ENCODE results near the gene KCNK15. TPM values are rescaled to one million over a fixed set of nuclear protein-coding genes. Genes with fewer than 3 reads are reported as not detected.
A peak's percentile ranks its signal among the peaks of the same experiment; 100 is the strongest.

Gene KCNK15
- total and polyA plus RNA-seq, 3 donors from 2014 or later, result 4.4 to 23.4 (median 16.9) TPM

GRCh38 chr20:44765701-44766347 is 20.2 kb downstream of the KCNK15 start:
- WGBS, 2 donors, result 53 to 59% methylated on average over 7 of the region's 7 CpGs
- TF ChIP-seq CTCF (IDR thresholded peaks at IDR 0.05), result no peak
- no peak for TF ChIP-seq POLR2A (IDR thresholded peaks at IDR 0.05)
- no peaks in the 10 kb centered on the region for H3K27me3 ChIP-seq
- H3K27ac ChIP-seq, result peak overlapping the region in 1 of 2 donors; percentile 30
- no peaks in the 10 kb centered on the region for H3K36me3 ChIP-seq (ENCODE audit: low read depth, missing control alignments)
- no peaks in the 10 kb centered on the region for H3K9me3 ChIP-seq
- DNase-seq, result peak; percentile 64
- intact Hi-C loops (cut with DNase I; ENCODE audit: low total_unique reads), result no loop called here
- H3K4me3 ChIP-seq, result no peak overlapping the region
- peaks cover 22% of the 10 kb centered on the region for H3K4me1 ChIP-seq

DNA sequence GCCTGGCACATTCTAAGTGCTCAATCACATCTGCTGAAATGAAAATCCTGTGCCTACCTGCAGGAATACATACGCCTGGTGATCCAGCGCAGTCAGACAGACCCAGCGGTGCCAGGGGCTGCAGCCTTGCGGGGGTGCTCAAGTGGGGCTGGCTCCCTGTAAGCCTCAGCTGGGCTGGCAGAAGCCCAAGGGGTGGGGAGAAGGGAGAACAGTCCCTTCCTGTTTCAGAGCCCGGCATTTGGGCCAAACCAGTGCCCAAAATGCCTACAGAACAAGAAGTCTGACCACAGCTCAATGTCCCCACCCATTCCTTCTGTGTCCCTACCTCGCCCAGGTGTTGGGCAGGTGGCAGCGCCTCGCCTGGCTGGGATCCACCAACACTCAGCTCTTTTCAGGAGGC is 22.6 kb downstream of the KCNK15 start:
- no peak overlapping the region for H3K27ac ChIP-seq
- no peak for TF ChIP-seq CTCF (IDR thresholded peaks at IDR 0.05)
- TF ChIP-seq POLR2A (IDR thresholded peaks at IDR 0.05), result no peak
- no peaks in the 10 kb centered on the region for H3K36me3 ChIP-seq (ENCODE audit: low read depth, missing control alignments)
- intact Hi-C loops (cut with DNase I; ENCODE audit: low total_unique reads), result no loop called here
- no peaks in the 10 kb centered on the region for H3K27me3 ChIP-seq
- H3K9me3 ChIP-seq, result no peaks in the 10 kb centered on the region
- peaks cover 9% of the 10 kb centered on the region for H3K4me1 ChIP-seq
- H3K4me3 ChIP-seq, result no peak overlapping the region
- WGBS, 2 donors, result 75 to 81% methylated on average over 4 to 8 of the region's 8 CpGs
- no peak for DNase-seq

DNA sequence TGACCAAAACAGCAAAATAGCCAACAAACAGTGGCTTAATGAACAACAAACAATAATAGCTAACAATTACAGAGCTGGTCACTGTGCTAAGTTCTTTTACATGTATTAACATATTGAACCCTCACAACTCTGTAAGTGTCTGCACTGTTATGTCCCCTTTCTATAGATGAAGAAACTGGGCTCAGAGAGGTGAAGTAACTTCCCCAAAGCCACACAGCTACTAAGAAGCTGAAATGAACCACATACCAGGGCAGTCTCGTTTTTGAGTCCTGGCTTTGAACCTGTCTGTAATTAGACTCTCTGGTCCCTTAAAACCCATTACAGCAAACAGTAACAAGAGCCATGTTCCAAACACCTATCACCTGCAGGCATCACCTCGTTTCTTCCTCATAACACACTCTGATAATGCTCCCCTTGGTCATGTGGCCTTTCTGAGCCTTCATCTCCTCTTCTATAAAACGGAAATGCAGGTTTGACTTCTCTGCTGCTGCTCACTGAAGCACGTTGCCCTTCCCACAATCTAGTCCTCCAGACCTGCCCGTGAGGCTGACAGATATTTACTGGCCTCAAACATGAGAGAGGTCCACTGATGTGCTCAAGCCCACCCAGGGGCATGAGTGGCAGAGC is 23.3 kb downstream of the KCNK15 start:
- H3K27me3 ChIP-seq, result no peaks in the 10 kb centered on the region

DNA sequence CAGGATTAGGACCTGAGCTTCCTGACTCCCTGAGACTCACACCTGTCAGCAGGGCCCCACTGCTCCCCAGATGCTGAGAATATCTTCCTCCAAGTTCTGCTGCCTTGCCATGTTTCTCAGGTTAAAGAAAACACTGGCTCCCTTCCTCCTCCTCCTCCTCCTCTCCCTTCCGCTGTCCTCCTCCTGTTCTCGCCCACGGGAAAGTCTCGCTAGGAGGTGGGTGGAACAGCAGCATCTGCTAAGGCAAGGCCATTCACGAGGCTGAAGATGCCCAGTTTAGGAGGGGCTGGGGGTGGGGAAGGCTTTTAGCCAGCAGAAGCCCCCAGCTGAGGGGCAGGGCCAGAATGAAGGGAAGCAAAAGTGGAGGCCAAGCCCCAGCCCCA is 23.8 kb downstream of the KCNK15 start:
- no peaks in the 10 kb centered on the region for H3K36me3 ChIP-seq (ENCODE audit: low read depth, missing control alignments)
- no peaks in the 10 kb centered on the region for H3K27me3 ChIP-seq
- H3K27ac ChIP-seq, result no peak overlapping the region
- H3K9me3 ChIP-seq, result no peaks in the 10 kb centered on the region
- peaks cover 9% of the 10 kb centered on the region for H3K4me1 ChIP-seq
- 53 to 69% methylated on average over 5 of the region's 5 CpGs for WGBS, 2 donors
- no peak overlapping the region for H3K4me3 ChIP-seq
- intact Hi-C loops (cut with DNase I; ENCODE audit: low total_unique reads), result no loop called here
- no peak for DNase-seq
- TF ChIP-seq POLR2A (IDR thresholded peaks at IDR 0.05), result no peak
- no peak for TF ChIP-seq CTCF (IDR thresholded peaks at IDR 0.05)

More for the DNA sequence above, 23.3 kb downstream of the KCNK15 start:
- WGBS, 2 donors, result 62 to 63% methylated on average over 5 of the region's 5 CpGs
- Histone ChIP-seq H3K4me3 (no peak overlapping the region), H3K9me3 (no peaks in the 10 kb centered on the region), H3K36me3 (ENCODE audit: low read depth, missing control alignments) (no peaks in the 10 kb centered on the region), H3K27ac (no peak overlapping the region), H3K4me1 (peaks cover 9% of the 10 kb centered on the region)
- intact Hi-C loops (cut with DNase I; ENCODE audit: low total_unique reads), result no loop called here
- TF ChIP-seq POLR2A (IDR thresholded peaks at IDR 0.05) (no peak), CTCF (IDR thresholded peaks at IDR 0.05) (no peak)
- no peak for DNase-seq

Data from testis (tissue), 3 donors.